DND-41 (cell line): Measurements from ENCODE around the gene ALB.

ENCODE experiments used
- ATAC-seq: fragments of 200-7000 bp; cut with Tn5 transposase; 3 replicates; pipeline ENCODE4 v1.9.1; 2021; ENCODE audit warnings: low read depth; ENCODE audit not compliant: insufficient read depth
- DNase-seq: peaks from one replicate; pipeline ENCODE4 v3.0.0-alpha.2; 2020
- H2AFZ ChIP-seq: 2 replicates; pipeline ENCODE4 v1.6.0; 2012; ENCODE audit warnings: low read depth, low read length
- H3K27ac ChIP-seq: 2 replicates; pipeline ENCODE4 v1.5.1; 2012; ENCODE audit warnings: low read length, inconsistent platforms
- H3K27me3 ChIP-seq: fragments of 200-600 bp; sonication (generic); 2 replicates; pipeline ENCODE4 v1.6.0; 2012; ENCODE audit warnings: low read length, mild to moderate bottlenecking, inconsistent platforms; ENCODE audit not compliant: insufficient read depth, poor library complexity
- H3K36me3 ChIP-seq: 2 replicates; pipeline ENCODE4 v1.5.1; 2012; ENCODE audit warnings: low read length, inconsistent platforms; ENCODE audit not compliant: insufficient read depth
- H3K4me1 ChIP-seq: 2 replicates; pipeline ENCODE4 v1.5.1; 2012; ENCODE audit warnings: mild to moderate bottlenecking, low read length; ENCODE audit not compliant: insufficient read depth
- H3K4me2 ChIP-seq: 2 replicates; pipeline ENCODE4 v1.6.0; 2012; ENCODE audit warnings: mild to moderate bottlenecking, moderate library complexity, low read length, inconsistent platforms; ENCODE audit not compliant: insufficient read depth
- H3K4me3 ChIP-seq, 2 experiments: fragments of 200-600 bp in 1 of 2; shearing (Covaris generic) in 1 of 2; 2 replicates each; pipeline ENCODE4 v1.5.1; 2012 to 2016; ENCODE audit warnings: inconsistent platforms in 2 of 2, low read length in 2 of 2, mild to moderate bottlenecking in 2 of 2, low read depth in 1 of 2, moderate library complexity in 1 of 2
- H3K79me2 ChIP-seq: 2 replicates; pipeline ENCODE4 v1.6.0; 2012; ENCODE audit warnings: low read length, inconsistent platforms; ENCODE audit not compliant: insufficient read depth
- H3K9ac ChIP-seq: 2 replicates; pipeline ENCODE4 v1.6.0; 2012; ENCODE audit warnings: low read depth, mild to moderate bottlenecking, inconsistent platforms, low read length, moderate library complexity
- H3K9me3 ChIP-seq: 2 replicates; pipeline ENCODE4 v1.5.1; 2012; ENCODE audit warnings: low read length, moderate library complexity, mild to moderate bottlenecking, inconsistent platforms; ENCODE audit not compliant: insufficient read depth, severe bottlenecking
- H4K20me1 ChIP-seq: 2 replicates; pipeline ENCODE4 v1.6.0; 2012; ENCODE audit warnings: low read length; ENCODE audit not compliant: insufficient read depth
- EZH2 ChIP-seq: IDR thresholded peaks from 3 replicates; pipeline ENCODE4 v1.6.1; 2012; ENCODE audit warnings: borderline replicate concordance, low read depth, mild to moderate bottlenecking, moderate library complexity, low read length, inconsistent platforms; ENCODE audit not compliant: severe bottlenecking
- TF ChIP-seq, protein P1 (sequence below): IDR thresholded peaks from 2 replicates; pipeline ENCODE4 v1.5.1; 2012; ENCODE audit warnings: borderline replicate concordance, low read length, moderate library complexity, mild to moderate bottlenecking; ENCODE audit not compliant: poor library complexity, severe bottlenecking; ENCODE audit errors: extremely low read depth

The ALB gene

DNA sequence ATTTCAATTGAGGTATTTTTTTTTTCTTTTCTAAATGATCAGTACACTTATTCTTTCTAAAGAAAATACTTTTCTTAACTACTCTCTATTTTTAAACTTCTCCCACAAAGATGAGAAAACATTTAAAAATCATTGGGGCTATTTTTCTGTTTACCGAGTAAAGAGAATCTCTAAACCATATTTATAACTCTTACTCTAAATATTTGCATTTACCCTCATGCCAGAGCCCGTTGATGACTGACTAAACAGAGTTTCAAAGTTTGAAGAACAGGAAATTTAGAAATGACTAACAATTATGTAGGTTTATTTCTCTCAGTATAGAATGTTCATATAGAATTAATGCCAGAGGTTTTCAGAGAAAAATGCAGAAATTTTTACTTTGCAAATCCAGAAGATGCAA, 2.7 kb upstream of the ALB start:
- Histone ChIP-seq H3K9ac (no peak overlapping the region), H3K4me1 (no peaks in the 10 kb centered on the region), H3K27me3 (no peaks in the 10 kb centered on the region), H3K4me3 (no peak overlapping the region), H2AFZ (no peak overlapping the region), H3K79me2 (no peaks in the 10 kb centered on the region), H3K27ac (no peak overlapping the region), H3K36me3 (no peaks in the 10 kb centered on the region), H3K4me2 (no peak overlapping the region), H4K20me1 (no peaks in the 10 kb centered on the region), H3K9me3 (no peaks in the 10 kb centered on the region)
- ATAC-seq (no peak), DNase-seq (no peak)
- no peak for TF ChIP-seq EZH2
- TF ChIP-seq, protein P1, sequence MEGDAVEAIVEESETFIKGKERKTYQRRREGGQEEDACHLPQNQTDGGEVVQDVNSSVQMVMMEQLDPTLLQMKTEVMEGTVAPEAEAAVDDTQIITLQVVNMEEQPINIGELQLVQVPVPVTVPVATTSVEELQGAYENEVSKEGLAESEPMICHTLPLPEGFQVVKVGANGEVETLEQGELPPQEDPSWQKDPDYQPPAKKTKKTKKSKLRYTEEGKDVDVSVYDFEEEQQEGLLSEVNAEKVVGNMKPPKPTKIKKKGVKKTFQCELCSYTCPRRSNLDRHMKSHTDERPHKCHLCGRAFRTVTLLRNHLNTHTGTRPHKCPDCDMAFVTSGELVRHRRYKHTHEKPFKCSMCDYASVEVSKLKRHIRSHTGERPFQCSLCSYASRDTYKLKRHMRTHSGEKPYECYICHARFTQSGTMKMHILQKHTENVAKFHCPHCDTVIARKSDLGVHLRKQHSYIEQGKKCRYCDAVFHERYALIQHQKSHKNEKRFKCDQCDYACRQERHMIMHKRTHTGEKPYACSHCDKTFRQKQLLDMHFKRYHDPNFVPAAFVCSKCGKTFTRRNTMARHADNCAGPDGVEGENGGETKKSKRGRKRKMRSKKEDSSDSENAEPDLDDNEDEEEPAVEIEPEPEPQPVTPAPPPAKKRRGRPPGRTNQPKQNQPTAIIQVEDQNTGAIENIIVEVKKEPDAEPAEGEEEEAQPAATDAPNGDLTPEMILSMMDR, result no peak

DNA sequence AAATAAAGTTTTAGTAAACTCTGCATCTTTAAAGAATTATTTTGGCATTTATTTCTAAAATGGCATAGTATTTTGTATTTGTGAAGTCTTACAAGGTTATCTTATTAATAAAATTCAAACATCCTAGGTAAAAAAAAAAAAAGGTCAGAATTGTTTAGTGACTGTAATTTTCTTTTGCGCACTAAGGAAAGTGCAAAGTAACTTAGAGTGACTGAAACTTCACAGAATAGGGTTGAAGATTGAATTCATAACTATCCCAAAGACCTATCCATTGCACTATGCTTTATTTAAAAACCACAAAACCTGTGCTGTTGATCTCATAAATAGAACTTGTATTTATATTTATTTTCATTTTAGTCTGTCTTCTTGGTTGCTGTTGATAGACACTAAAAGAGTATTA, 370 bp downstream of the ALB start:
- no peak overlapping the region for H3K9ac ChIP-seq
- TF ChIP-seq, protein P1, result no peak
- TF ChIP-seq EZH2, result no peak
- no peaks in the 10 kb centered on the region for H3K4me1 ChIP-seq
- DNase-seq (no peak), ATAC-seq (no peak)
- H3K4me3 ChIP-seq, result no peak overlapping the region
- H3K9me3 ChIP-seq, result no peaks in the 10 kb centered on the region
- H3K36me3 ChIP-seq, result no peaks in the 10 kb centered on the region
- H3K79me2 ChIP-seq, result no peaks in the 10 kb centered on the region
- H3K4me2 ChIP-seq, result no peak overlapping the region
- H4K20me1 ChIP-seq, result no peaks in the 10 kb centered on the region
- no peaks in the 10 kb centered on the region for H3K27me3 ChIP-seq
- H2AFZ ChIP-seq, result no peak overlapping the region
- H3K27ac ChIP-seq, result no peak overlapping the region

DNA sequence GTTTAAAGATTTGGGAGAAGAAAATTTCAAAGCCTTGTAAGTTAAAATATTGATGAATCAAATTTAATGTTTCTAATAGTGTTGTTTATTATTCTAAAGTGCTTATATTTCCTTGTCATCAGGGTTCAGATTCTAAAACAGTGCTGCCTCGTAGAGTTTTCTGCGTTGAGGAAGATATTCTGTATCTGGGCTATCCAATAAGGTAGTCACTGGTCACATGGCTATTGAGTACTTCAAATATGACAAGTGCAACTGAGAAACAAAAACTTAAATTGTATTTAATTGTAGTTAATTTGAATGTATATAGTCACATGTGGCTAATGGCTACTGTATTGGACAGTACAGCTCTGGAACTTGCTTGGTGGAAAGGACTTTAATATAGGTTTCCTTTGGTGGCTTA, 1.1 kb downstream of the ALB start:
- Histone ChIP-seq H3K4me1 (no peaks in the 10 kb centered on the region), H3K9me3 (no peaks in the 10 kb centered on the region), H3K9ac (no peak overlapping the region), H3K36me3 (no peaks in the 10 kb centered on the region), H3K79me2 (no peaks in the 10 kb centered on the region), H3K27me3 (no peaks in the 10 kb centered on the region), H3K27ac (no peak overlapping the region), H4K20me1 (no peaks in the 10 kb centered on the region), H3K4me2 (no peak overlapping the region), H3K4me3 (no peak overlapping the region), H2AFZ (no peak overlapping the region)
- ATAC-seq, result no peak
- no peak for DNase-seq
- TF ChIP-seq EZH2, result no peak
- TF ChIP-seq, protein P1, result no peak

DNA sequence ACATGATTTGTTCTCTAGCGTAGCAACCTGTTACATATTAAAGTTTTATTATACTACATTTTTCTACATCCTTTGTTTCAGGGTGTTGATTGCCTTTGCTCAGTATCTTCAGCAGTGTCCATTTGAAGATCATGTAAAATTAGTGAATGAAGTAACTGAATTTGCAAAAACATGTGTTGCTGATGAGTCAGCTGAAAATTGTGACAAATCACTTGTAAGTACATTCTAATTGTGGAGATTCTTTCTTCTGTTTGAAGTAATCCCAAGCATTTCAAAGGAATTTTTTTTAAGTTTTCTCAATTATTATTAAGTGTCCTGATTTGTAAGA, 2.4 kb downstream of the ALB start:
- no peaks in the 10 kb centered on the region for H3K79me2 ChIP-seq
- H2AFZ ChIP-seq, result no peak overlapping the region
- H3K27ac ChIP-seq, result no peak overlapping the region
- H3K9ac ChIP-seq, result no peak overlapping the region
- ATAC-seq, result no peak
- no peaks in the 10 kb centered on the region for H4K20me1 ChIP-seq
- DNase-seq, result no peak
- no peak overlapping the region for H3K4me2 ChIP-seq
- H3K36me3 ChIP-seq, result no peaks in the 10 kb centered on the region
- no peaks in the 10 kb centered on the region for H3K27me3 ChIP-seq
- no peak overlapping the region for H3K4me3 ChIP-seq
- TF ChIP-seq EZH2, result no peak
- TF ChIP-seq, protein P1, result no peak
- H3K4me1 ChIP-seq, result no peaks in the 10 kb centered on the region
- H3K9me3 ChIP-seq, result no peaks in the 10 kb centered on the region
